K562 (cell line): ENCODE data around the gene DPY19L3. TPM values are rescaled to one million over a fixed set of nuclear protein-coding genes. Genes with fewer than 3 reads are reported as not detected.

Source experiments
- ARID3B ChIP-seq: fragments of 250-450 bp; sonication (Bioruptor Pico); IDR thresholded peaks from 2 replicates; pipeline ENCODE4 v1.4.0; 2020; ENCODE audit warnings: borderline replicate concordance
- FOXM1 ChIP-seq, 2 experiments: fragments of 450-650 bp in 1 of 2; sonication (generic) in 1 of 2; formaldehyde crosslinking in 1 of 2; IDR thresholded peaks; 2 replicates each; pipeline versions ENCODE4 v1.6.1 to v1.9.0; 2017 to 2022; ENCODE audit warnings: low read depth in 2 of 2, mild to moderate bottlenecking in 2 of 2, missing genetic modification reagents in 1 of 2, moderate library complexity in 1 of 2
- GTF2F1 ChIP-seq: IDR thresholded peaks from 2 replicates; pipeline ENCODE4 v1.6.1; 2011; ENCODE audit warnings: low read depth, low read length, improper control_type of control experiment
- KDM5B ChIP-seq: fragments of 200-600 bp; sonication (generic); IDR thresholded peaks from 2 replicates; pipeline ENCODE4 v1.6.1; 2012; ENCODE audit warnings: low read depth, mild to moderate bottlenecking, moderate library complexity, low read length, control low read depth, inconsistent platforms; ENCODE audit not compliant: insufficient replicate concordance
- MTA2 ChIP-seq: fragments of 450-650 bp; IDR thresholded peaks from 2 replicates; pipeline ENCODE4 v1.6.1; 2016; ENCODE audit warnings: low read depth
- NFIX ChIP-seq: fragments of 250-450 bp; sonication (Bioruptor Pico); IDR thresholded peaks from 2 replicates; pipeline ENCODE4 v1.4.0; 2020; ENCODE audit warnings: low read depth, mild to moderate bottlenecking, moderate library complexity
- SLC30A9 ChIP-seq: fragments of 250-450 bp; sonication (Bioruptor Pico); IDR thresholded peaks from 2 replicates; pipeline ENCODE4 v1.8.0; 2022; ENCODE audit warnings: mild to moderate bottlenecking, moderate library complexity
- ZBTB11 ChIP-seq, 3 experiments: fragments of 200-800 bp in 1 of 3; fragments of 250-450 bp in 1 of 3; fragments of 450-650 bp in 1 of 3; sonication (Bioruptor Pico) in 1 of 3; sonication (Bioruptor generic) in 1 of 3; formaldehyde crosslinking in 1 of 3; IDR thresholded peaks; 2 replicates each; pipeline versions ENCODE4 v1.6.1 to v1.8.0; 2016 to 2022; ENCODE audit warnings: mild to moderate bottlenecking in 2 of 3, missing genetic modification characterization in 2 of 3, missing compliant biosample characterization in 1 of 3, moderate library complexity in 1 of 3
- ZHX1 ChIP-seq: fragments of 150-350 bp; conservative IDR thresholded peaks from 2 replicates; pipeline ENCODE4 v1.6.1; 2014; ENCODE audit warnings: low read length
- ZNF384 ChIP-seq: IDR thresholded peaks from 2 replicates; pipeline ENCODE4 v1.6.1; 2012; ENCODE audit warnings: low read depth, low read length, improper control_type of control experiment
- polyA plus RNA-seq, 8 experiments: library from polyadenylated mRNA; depleted of rRNA in 4 of 8; stranded (reverse) in 5 of 8; unstranded in 3 of 8; fragments of >200 nt; fragmentation: Nextera tagmentation in 2 of 8; fragmentation: Illumina TruSeq in 1 of 8; extraction: Ambion mirVana in 2 of 8; extraction: Trizol in 1 of 8; gene quantifications; 2 replicates each; pipeline versions ENCODE4 v1.2.1 to v1.2.3, GENCODE V29; 2011 to 2014; ENCODE audit warnings: inconsistent platforms in 1 of 8, missing spikeins in 1 of 8
- total RNA-seq, 7 experiments: library from RNA; depleted of rRNA in 6 of 7; stranded (reverse); fragments of >200 nt in 6 of 7; fragmentation: Illumina TruSeq in 2 of 7; extraction: Trizol in 2 of 7; gene quantifications; 2 replicates each; pipeline versions ENCODE4 v1.2.1 to v1.2.3, GENCODE V29; 2011 to 2021; ENCODE audit warnings: low replicate concordance in 1 of 7
- TF ChIP-seq, protein P1 (sequence below): sonication (generic); formaldehyde crosslinking; IDR thresholded peaks from 2 replicates; pipeline ENCODE4 v1.8.1; 2023; ENCODE audit warnings: mild to moderate bottlenecking, missing genetic modification reagents
- TF ChIP-seq, protein P2 (sequence below): fragments of 250-450 bp; sonication (Bioruptor Pico); IDR thresholded peaks from 2 replicates; pipeline ENCODE4 v1.4.0; 2020
- TF ChIP-seq, protein P3 (sequence below): conservative IDR thresholded peaks from 2 replicates; pipeline ENCODE4 v1.6.1; 2011; ENCODE audit warnings: low read depth, mild to moderate bottlenecking, low read length; ENCODE audit not compliant: control insufficient read depth

DPY19L3 gene
- total and polyA plus RNA-seq, 9 of the 15 experiments (the other 6 are each of a cell fraction or from before 2014, with no cell fraction given) = 4.7 to 39.2 (median 22.0) TPM

DNA sequence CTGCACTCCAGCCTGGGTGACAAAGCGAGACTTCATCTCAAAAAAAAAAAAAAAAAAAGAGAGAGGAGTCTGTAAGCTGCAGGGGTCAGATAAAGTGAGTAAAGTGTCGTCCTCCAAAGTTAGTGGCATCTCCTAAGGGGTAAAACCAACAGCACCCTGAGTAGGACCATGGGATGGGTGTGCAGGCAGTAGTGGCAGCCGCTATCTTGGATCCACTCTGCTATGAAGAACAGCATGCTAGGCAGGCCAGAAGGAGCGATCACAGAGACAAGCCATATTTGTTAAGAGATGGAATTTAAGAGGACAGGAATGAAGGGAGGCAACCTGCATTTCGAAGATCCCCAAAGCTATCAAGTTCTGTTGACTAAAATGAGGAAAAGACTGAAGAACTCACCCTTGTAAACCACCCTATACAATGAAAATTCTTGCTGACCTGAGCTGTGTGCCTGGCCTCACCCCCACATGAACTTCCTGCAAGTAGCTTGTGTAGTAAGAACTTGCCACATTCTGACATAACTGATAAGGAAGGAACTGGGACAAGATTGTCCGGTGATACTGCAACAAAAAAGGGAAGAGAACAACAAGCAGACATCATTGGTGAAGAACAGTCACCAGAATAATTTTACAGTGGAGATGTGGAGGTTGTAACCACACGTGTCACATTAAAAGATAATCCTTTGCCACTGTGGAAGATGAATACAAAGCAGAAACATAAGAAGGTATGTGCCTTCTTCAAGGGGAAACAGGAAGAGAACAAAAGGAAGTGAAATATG lies 16.2 kb downstream of the DPY19L3 start (continued):
- TF ChIP-seq ARID3B (CRISPR knock-in tag) (no peak), ZNF384 (peak; percentile 94), GTF2F1 (no peak), MTA2 (peak; percentile 37), NFIX (CRISPR knock-in tag) (no peak), SLC30A9 (no peak), ZHX1 (no peak), KDM5B (no peak), FOXM1 (IDR thresholded peaks at IDR 0.05; ENCODE audit: low read depth) (peak; percentile 40), FOXM1 (CRISPR knock-in tag; IDR thresholded peaks at IDR 0.05; ENCODE audit: low read depth) (no peak), ZBTB11 (CRISPR knock-in tag; IDR thresholded peaks at IDR 0.05) (peak in 1 of 3 experiments; percentile 44; a peak in 1 of 6 replicates)
- TF ChIP-seq, protein P1, sequence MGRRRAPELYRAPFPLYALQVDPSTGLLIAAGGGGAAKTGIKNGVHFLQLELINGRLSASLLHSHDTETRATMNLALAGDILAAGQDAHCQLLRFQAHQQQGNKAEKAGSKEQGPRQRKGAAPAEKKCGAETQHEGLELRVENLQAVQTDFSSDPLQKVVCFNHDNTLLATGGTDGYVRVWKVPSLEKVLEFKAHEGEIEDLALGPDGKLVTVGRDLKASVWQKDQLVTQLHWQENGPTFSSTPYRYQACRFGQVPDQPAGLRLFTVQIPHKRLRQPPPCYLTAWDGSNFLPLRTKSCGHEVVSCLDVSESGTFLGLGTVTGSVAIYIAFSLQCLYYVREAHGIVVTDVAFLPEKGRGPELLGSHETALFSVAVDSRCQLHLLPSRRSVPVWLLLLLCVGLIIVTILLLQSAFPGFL (CRISPR knock-in tag) = no peak
- TF ChIP-seq, protein P2, sequence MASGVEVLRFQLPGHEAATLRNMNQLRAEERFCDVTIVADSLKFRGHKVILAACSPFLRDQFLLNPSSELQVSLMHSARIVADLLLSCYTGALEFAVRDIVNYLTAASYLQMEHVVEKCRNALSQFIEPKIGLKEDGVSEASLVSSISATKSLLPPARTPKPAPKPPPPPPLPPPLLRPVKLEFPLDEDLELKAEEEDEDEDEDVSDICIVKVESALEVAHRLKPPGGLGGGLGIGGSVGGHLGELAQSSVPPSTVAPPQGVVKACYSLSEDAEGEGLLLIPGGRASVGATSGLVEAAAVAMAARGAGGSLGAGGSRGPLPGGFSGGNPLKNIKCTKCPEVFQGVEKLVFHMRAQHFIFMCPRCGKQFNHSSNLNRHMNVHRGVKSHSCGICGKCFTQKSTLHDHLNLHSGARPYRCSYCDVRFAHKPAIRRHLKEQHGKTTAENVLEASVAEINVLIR = no peak
- TF ChIP-seq, protein P3, sequence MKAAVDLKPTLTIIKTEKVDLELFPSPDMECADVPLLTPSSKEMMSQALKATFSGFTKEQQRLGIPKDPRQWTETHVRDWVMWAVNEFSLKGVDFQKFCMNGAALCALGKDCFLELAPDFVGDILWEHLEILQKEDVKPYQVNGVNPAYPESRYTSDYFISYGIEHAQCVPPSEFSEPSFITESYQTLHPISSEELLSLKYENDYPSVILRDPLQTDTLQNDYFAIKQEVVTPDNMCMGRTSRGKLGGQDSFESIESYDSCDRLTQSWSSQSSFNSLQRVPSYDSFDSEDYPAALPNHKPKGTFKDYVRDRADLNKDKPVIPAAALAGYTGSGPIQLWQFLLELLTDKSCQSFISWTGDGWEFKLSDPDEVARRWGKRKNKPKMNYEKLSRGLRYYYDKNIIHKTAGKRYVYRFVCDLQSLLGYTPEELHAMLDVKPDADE = no peak
